ENCODE data around the gene ABCF2.
A peak's percentile ranks its signal among the peaks of the same experiment; 100 is the strongest.

The ABCF2 gene

DNA sequence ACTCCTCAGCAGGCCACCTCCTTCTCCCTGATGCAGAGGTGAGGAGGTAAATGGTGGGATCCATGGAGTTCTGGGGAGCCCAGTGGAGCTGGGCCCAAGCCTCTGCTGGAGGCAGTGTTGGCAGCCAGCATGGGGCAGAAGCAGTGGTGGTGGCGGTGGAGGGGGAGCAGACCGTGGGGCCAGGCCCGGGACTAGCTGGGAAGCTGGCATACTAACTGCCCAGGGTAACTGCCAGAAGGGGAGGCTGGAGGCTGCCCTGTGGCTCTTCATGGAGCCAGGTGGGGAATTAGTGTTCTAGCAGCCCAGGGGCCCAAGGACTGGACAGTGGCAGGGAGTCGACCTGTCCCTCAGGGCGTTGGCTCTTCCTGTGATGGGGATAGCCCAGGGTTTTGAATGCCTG, 37.6 kb upstream of the ABCF2 start:
- no peaks in the 10 kb centered on the region for H3K36me3 ChIP-seq (ENCODE audit: control insufficient read depth, insufficient read depth, low read length)
- peaks cover 12% of the 10 kb centered on the region for H3K27me3 ChIP-seq (ENCODE audit: control insufficient read depth, insufficient read depth, low read length)
- no peak overlapping the region for H3K4me3 ChIP-seq (ENCODE audit: low read length)
- no peaks in the 10 kb centered on the region for H3K4me1 ChIP-seq (ENCODE audit: control insufficient read depth, insufficient read depth, low read length)
- no peaks in the 10 kb centered on the region for H3K9me3 ChIP-seq (ENCODE audit: control insufficient read depth, low read length)
- no peak overlapping the region for H3K9ac ChIP-seq (ENCODE audit: low read length)

DNA sequence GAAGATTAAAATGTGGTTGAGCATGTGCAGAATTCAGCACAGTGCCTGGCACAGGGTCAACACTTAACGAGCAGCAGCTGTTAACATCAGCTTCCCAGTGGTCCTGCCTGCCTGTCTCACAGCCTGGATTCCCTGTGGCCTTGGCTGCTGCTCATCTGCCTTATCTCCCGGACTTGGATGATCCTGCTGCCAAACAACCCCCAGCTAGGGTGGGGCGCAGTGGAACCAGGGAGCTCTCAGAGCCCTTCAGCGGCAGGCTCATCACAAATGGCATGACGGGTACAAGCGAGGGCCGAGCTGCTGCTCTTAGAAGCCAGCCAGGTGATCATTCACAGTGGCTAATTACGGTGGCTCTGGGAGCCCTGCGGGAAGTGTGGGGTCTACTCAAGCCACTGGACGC, 34.5 kb upstream of the ABCF2 start:
- Histone ChIP-seq H3K27me3 (ENCODE audit: control insufficient read depth, insufficient read depth, low read length) (peaks cover 21% of the 10 kb centered on the region), H3K4me3 (ENCODE audit: low read length) (no peak overlapping the region), H3K36me3 (ENCODE audit: control insufficient read depth, insufficient read depth, low read length) (no peaks in the 10 kb centered on the region), H3K4me1 (ENCODE audit: control insufficient read depth, insufficient read depth, low read length) (no peaks in the 10 kb centered on the region), H3K9me3 (ENCODE audit: control insufficient read depth, low read length) (no peaks in the 10 kb centered on the region), H3K9ac (ENCODE audit: low read length) (no peak overlapping the region)

DNA sequence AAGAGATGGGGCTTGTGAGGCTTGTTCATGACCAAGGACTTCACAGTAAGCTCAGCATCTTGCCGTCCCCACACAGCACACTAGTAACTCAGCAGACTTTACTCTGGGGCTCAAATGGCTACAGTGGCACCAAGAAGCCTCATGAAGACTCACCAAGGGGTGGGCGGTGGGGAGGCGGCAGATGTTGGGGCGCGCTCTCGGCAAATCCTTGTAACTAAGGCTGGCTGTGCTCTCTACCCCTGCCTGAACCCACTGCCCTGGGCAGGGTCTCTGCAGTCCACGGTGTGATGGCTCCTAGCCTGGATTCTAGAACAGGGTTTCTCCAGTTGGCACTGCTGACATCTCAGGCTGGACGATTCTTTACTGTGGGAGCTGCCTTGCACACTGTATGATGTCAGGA, 33.9 kb upstream of the ABCF2 start:
- H3K9ac ChIP-seq (ENCODE audit: low read length): no peak overlapping the region
- peaks cover 25% of the 10 kb centered on the region for H3K27me3 ChIP-seq (ENCODE audit: control insufficient read depth, insufficient read depth, low read length)
- H3K4me1 ChIP-seq (ENCODE audit: control insufficient read depth, insufficient read depth, low read length): no peaks in the 10 kb centered on the region
- H3K9me3 ChIP-seq (ENCODE audit: control insufficient read depth, low read length): no peaks in the 10 kb centered on the region
- no peaks in the 10 kb centered on the region for H3K36me3 ChIP-seq (ENCODE audit: control insufficient read depth, insufficient read depth, low read length)
- no peak overlapping the region for H3K4me3 ChIP-seq (ENCODE audit: low read length)

DNA sequence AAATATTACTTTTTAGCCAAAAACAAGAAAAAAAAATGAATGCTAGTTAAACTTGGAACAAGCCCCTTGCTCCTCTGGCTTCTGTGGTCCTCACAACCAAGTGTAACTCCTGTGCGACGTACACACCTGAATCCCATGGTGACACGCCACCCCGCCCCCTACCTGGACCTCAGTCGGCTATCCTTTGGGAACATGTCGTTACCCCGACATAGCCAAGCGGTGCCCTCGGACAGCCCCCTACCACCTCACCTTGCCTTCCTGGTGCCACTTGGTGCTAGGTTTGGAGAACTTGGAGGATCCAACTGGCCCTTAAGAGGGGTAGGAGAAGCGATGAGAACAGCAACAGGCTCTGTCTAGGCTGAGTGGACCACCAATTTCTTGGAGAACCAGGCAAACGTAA, 33.5 kb upstream of the ABCF2 start:
- Histone ChIP-seq H3K9ac (ENCODE audit: low read length) (no peak overlapping the region), H3K9me3 (ENCODE audit: control insufficient read depth, low read length) (no peaks in the 10 kb centered on the region), H3K4me3 (ENCODE audit: low read length) (no peak overlapping the region), H3K4me1 (ENCODE audit: control insufficient read depth, insufficient read depth, low read length) (no peaks in the 10 kb centered on the region), H3K36me3 (ENCODE audit: control insufficient read depth, insufficient read depth, low read length) (no peaks in the 10 kb centered on the region), H3K27me3 (ENCODE audit: control insufficient read depth, insufficient read depth, low read length) (peaks cover 25% of the 10 kb centered on the region)

DNA sequence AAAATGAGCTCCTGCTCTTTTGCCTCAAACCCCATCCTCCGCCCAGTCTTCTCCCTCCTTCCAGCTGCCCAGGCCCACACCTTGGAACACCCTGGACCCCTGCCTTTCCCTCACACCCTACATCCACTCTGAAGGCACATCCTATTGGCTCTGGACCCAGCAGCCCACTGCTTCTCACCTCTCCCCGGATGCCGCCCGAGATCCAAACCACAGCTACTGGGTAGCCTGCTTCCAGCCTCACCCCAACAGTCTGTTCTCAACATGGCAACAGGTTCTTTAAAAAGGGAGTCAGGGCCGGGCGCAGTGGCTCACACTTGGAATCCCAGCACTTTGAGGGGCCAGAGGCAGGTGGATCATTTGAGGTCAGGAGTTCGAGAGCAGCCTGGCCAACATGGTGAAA, 31.0 kb upstream of the ABCF2 start:
- Histone ChIP-seq H3K4me1 (ENCODE audit: control insufficient read depth, insufficient read depth, low read length) (no peaks in the 10 kb centered on the region), H3K36me3 (ENCODE audit: control insufficient read depth, insufficient read depth, low read length) (no peaks in the 10 kb centered on the region), H3K9ac (ENCODE audit: low read length) (no peak overlapping the region), H3K4me3 (ENCODE audit: low read length) (no peak overlapping the region), H3K9me3 (ENCODE audit: control insufficient read depth, low read length) (no peaks in the 10 kb centered on the region), H3K27me3 (ENCODE audit: control insufficient read depth, insufficient read depth, low read length) (peaks cover 44% of the 10 kb centered on the region)

DNA sequence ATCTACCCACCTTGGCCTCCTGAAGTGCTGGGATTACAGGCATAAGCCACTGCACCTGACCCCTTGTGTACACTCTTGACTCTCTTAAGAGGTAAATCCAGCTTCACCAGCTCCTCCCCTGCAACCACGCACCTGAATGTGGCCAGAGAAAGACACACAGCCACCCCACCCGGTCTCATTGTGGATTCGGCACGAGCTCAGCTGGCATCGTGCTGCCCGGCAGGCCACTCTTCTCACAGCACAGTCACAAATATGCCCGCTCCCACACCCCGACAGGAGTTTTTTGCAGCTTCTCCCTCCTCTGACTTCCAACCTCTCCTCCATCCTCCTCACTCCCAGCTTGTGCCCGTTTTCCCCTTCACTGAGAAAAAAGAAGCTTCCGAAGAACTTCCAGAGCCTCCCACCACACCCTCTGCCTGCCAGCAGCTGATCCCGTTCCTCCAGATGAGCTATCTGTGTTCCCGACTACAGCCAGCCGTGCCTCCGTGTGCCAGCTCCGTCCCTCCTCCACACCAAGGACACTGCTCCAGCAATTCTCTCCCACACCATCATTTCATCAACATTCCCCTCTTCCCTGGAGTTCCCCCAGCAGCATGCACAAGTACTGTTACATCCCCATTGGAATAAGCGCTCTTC, 29.5 kb upstream of the ABCF2 start:
- Histone ChIP-seq H3K4me1 (ENCODE audit: control insufficient read depth, insufficient read depth, low read length) (peaks cover under 1% of the 10 kb centered on the region), H3K9ac (ENCODE audit: low read length) (no peak overlapping the region), H3K4me3 (ENCODE audit: low read length) (no peak overlapping the region), H3K9me3 (ENCODE audit: control insufficient read depth, low read length) (no peaks in the 10 kb centered on the region), H3K36me3 (ENCODE audit: control insufficient read depth, insufficient read depth, low read length) (no peaks in the 10 kb centered on the region), H3K27me3 (ENCODE audit: control insufficient read depth, insufficient read depth, low read length) (peaks cover 52% of the 10 kb centered on the region)

DNA sequence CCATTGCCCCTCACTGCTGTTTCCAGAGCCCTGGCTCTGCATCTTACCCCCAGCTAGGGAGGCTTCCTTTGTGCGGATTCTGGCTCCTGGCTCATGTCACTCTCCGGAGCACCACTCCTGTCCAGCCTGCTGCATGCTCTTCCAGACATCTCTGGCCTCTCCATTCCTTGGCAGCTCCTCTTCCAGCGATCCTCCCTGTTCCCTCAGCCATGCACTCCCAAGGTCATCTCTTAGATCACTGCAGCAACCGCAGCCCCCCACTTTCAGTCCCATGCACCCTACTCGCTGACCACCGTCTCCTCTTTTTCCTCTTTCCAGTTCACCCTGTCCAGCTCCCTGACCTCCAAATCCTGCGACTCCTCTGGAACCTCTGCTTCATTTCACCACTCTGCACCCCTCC, 28.4 kb upstream of the ABCF2 start:
- Histone ChIP-seq H3K9ac (ENCODE audit: low read length) (no peak overlapping the region), H3K9me3 (ENCODE audit: control insufficient read depth, low read length) (no peaks in the 10 kb centered on the region), H3K4me3 (ENCODE audit: low read length) (no peak overlapping the region), H3K27me3 (ENCODE audit: control insufficient read depth, insufficient read depth, low read length) (peaks cover 55% of the 10 kb centered on the region), H3K36me3 (ENCODE audit: control insufficient read depth, insufficient read depth, low read length) (no peaks in the 10 kb centered on the region), H3K4me1 (ENCODE audit: control insufficient read depth, insufficient read depth, low read length) (peaks cover 12% of the 10 kb centered on the region)

DNA sequence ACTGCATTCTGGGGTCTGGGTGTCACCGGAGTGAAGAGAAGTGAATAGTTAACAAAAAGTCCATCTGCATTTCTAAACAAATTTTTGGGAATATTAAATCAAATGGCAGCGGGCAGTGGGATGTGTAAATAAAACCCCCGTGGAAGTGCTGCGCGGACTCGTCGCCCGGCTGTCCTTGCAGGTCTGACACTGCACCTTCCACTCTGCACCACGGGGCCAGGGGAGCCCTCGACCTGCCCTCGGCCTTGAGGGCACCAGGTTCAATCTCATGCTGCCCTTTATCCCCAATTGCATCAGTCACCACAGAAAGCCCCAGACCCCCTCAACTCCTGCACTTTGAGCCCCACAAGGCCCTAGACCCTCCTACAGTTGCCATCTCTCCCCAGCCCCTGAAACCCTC, 27.8 kb upstream of the ABCF2 start:
- Histone ChIP-seq H3K9ac (ENCODE audit: low read length) (no peak overlapping the region), H3K36me3 (ENCODE audit: control insufficient read depth, insufficient read depth, low read length) (no peaks in the 10 kb centered on the region), H3K9me3 (ENCODE audit: control insufficient read depth, low read length) (no peaks in the 10 kb centered on the region), H3K4me1 (ENCODE audit: control insufficient read depth, insufficient read depth, low read length) (peaks cover 17% of the 10 kb centered on the region), H3K27me3 (ENCODE audit: control insufficient read depth, insufficient read depth, low read length) (peaks cover 60% of the 10 kb centered on the region), H3K4me3 (ENCODE audit: low read length) (no peak overlapping the region)

DNA sequence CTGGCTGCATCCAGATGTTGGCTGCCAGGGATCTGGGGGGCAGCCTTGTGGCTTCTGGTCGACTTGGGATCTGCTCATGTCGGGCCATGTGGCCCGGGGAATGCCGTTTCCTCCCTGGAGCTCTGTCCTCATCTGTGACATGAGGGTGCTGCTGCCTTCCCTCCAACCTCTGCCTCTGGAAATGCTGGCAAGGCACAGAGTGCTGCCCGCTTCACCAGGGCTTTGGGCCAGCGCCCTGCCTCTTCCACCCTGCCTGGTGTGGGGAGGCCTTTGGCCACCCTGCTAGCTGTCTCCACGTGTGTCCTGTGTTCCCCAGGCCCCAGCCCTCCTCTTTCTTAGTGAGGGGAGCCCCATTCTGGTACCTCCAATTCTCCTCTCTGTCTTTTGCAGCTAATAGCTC, 27.3 kb upstream of the ABCF2 start:
- H3K9ac ChIP-seq (ENCODE audit: low read length): no peak overlapping the region
- H3K4me3 ChIP-seq (ENCODE audit: low read length): no peak overlapping the region
- H3K36me3 ChIP-seq (ENCODE audit: control insufficient read depth, insufficient read depth, low read length): no peaks in the 10 kb centered on the region
- H3K27me3 ChIP-seq (ENCODE audit: control insufficient read depth, insufficient read depth, low read length): peaks cover 63% of the 10 kb centered on the region
- no peaks in the 10 kb centered on the region for H3K9me3 ChIP-seq (ENCODE audit: control insufficient read depth, low read length)
- H3K4me1 ChIP-seq (ENCODE audit: control insufficient read depth, insufficient read depth, low read length): peaks cover 23% of the 10 kb centered on the region

DNA sequence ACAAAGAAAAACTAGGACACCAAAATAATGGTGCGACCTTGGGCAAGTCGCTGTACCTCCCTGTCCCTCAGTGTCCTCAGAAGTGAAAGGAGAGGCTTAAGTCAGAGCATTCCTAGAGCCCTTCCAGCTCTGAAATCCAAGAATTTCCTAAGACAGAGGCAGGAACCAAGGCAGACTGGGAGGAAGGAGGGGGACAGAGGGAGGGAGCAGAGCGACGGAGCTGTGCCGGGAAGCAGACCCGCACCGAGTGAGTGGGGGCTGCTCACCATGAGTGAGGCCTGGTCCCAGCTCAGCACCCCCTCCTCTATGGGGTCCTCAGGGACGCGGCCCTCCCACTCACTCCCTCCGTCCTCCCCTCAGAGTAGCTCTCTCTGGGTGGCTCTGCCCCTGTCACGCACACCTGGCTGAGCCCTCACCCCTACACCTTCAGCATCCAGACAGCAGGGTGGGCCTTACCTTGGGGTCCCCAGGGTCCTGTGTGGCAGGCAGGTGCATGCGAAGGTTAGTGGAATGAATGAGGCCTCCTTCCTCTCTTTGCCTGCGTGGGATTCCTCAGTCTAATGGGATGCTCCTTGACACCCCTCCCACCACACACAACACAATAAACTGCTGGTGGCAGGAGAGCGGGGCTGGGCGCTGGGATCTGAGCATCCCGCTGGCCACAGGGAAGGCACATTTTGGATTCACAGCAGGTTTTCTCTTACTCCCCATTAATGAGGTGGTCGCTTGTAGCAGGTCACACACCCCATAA, 26.1 kb upstream of the ABCF2 start:
- Histone ChIP-seq H3K9me3 (ENCODE audit: control insufficient read depth, low read length) (no peaks in the 10 kb centered on the region), H3K4me3 (ENCODE audit: low read length) (no peak overlapping the region), H3K27me3 (ENCODE audit: control insufficient read depth, insufficient read depth, low read length) (peaks cover 65% of the 10 kb centered on the region), H3K4me1 (ENCODE audit: control insufficient read depth, insufficient read depth, low read length) (peaks cover 31% of the 10 kb centered on the region), H3K9ac (ENCODE audit: low read length) (no peak overlapping the region), H3K36me3 (ENCODE audit: control insufficient read depth, insufficient read depth, low read length) (no peaks in the 10 kb centered on the region)

DNA sequence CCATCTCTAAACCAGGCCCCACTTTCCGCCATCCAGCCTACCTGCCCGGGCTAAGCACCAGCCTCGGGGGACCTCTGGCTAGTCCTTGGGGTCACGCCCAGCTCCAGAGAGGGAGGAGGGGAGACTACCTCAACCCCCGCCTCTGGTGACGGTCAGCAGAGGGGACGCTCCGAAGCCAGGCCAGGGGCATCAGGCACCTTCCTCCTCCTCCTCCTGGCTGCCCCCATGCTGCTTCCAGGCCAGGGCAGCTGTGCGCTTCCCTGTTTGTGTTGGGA, 25.5 kb upstream of the ABCF2 start:
- H3K4me3 ChIP-seq (ENCODE audit: low read length): no peak overlapping the region
- H3K9me3 ChIP-seq (ENCODE audit: control insufficient read depth, low read length): no peaks in the 10 kb centered on the region
- H3K4me1 ChIP-seq (ENCODE audit: control insufficient read depth, insufficient read depth, low read length): peaks cover 35% of the 10 kb centered on the region
- peak overlapping the region; percentile 65 for H3K9ac ChIP-seq (ENCODE audit: low read length)
- peaks cover 66% of the 10 kb centered on the region for H3K27me3 ChIP-seq (ENCODE audit: control insufficient read depth, insufficient read depth, low read length)
- H3K36me3 ChIP-seq (ENCODE audit: control insufficient read depth, insufficient read depth, low read length): no peaks in the 10 kb centered on the region

DNA sequence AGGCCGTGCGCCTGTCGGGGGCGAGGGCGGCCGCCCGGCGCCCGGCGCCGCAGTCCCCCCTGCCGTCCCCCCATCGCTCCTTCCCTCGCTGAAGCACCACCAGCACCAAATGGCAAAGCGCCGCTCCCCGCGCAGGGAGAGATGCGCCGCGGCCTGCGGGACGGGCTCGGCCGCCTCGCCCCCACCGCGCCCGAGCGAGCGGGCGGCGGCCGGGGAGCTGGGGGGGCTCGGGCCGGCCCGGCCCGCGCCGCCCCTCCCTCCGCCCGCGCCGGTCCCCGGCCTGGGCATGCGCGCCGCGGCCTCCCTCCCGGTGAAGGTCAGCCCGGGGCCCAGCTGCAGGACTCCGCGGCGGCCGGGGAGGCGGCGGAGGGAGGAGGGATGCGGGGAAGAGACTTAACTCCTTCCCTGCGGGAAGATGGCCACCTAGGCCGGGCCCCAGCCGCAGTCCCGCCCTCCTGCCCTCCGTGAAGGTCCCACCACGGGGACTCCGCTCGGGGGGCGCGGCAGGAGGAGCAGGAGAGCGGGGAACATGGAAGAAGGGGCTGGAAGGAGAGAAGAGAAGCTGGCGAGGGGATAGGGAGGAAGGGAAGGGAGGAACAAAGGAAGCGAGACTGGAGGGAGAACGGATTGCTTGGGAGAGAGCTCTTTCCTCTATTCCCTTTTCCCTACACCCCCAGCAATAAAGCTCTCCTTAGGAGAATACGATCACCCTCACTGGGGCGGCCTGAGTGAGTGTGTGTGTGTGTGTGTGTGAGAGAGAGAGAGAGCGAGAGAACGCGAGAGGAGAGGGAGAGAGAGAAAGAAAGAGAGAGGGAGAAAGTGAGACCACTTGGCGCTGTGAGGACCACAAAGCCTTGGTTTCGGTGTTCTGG, 24.9 kb upstream of the ABCF2 start:
- Histone ChIP-seq H3K9ac (ENCODE audit: low read length) (peak overlapping the region; percentile 65), H3K4me1 (ENCODE audit: control insufficient read depth, insufficient read depth, low read length) (peaks cover 38% of the 10 kb centered on the region), H3K36me3 (ENCODE audit: control insufficient read depth, insufficient read depth, low read length) (no peaks in the 10 kb centered on the region), H3K4me3 (ENCODE audit: low read length) (no peak overlapping the region), H3K27me3 (ENCODE audit: control insufficient read depth, insufficient read depth, low read length) (peaks cover 68% of the 10 kb centered on the region), H3K9me3 (ENCODE audit: control insufficient read depth, low read length) (no peaks in the 10 kb centered on the region)
